ENCODE results near the gene DNAJC11.

Gene DNAJC11

DNA sequence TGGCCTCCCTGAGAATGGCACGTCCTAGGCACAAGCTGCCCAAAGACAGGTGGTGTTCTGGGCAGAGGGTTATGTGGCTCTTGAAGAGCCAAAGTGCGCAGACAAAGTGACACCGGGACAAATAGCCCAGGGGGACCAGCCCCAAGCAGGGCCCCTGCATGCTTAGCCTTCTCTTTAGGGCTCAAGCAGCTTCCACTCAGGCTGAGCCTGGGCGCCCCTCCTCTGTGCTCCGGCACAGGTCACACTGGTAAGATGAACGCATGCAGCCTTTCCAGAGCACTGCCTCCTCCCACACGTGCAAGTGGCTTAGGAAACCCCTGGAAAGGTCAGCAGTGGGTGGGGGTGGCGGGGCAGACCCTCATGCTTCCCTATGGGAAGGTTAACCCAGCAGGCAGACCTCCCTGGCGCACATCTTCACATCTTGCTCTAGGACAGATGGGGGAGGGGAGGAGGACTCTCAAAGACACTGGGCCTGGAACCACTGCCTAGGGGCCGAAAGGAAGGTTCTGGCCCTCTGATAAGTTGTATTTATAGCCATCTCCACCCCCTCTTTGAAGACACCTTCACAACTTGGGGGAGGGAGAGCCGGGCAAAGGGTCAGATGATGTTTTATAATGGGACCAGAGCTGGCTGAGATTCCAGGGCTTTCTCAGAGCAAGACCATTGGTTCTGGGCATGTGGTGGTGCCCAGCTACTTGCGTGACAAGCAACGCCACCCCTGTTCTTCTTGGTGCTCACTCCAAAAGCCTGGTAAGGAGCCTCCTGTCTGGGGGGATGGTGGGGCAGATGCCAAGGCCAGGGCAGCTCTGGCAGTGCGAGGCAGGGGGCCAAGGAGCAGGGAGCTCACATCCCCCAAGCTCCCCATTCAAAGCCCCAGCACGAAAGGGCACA lies 104.5 kb downstream of the DNAJC11 start:
- FAIRE-seq, result no peak

DNA sequence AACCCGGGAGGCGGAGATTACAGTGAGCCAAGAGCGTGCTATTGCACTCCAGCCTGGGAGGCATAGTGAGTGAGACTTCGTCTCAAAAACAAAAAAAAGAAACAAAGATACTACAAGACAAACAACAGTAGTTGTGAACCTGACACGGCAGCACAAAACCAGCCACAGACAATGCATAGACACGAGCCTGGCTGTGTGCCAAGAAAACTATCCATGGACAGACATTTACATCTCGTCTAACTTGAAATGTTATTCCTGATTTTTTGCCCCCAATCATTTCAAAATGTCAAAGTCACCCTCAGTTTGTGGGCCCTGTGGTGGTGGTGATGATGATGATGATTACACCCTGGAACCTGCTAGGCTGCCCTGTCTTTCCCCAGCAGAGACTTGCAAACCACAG lies 105.3 kb downstream of the DNAJC11 start:
- no peak for FAIRE-seq

DNA sequence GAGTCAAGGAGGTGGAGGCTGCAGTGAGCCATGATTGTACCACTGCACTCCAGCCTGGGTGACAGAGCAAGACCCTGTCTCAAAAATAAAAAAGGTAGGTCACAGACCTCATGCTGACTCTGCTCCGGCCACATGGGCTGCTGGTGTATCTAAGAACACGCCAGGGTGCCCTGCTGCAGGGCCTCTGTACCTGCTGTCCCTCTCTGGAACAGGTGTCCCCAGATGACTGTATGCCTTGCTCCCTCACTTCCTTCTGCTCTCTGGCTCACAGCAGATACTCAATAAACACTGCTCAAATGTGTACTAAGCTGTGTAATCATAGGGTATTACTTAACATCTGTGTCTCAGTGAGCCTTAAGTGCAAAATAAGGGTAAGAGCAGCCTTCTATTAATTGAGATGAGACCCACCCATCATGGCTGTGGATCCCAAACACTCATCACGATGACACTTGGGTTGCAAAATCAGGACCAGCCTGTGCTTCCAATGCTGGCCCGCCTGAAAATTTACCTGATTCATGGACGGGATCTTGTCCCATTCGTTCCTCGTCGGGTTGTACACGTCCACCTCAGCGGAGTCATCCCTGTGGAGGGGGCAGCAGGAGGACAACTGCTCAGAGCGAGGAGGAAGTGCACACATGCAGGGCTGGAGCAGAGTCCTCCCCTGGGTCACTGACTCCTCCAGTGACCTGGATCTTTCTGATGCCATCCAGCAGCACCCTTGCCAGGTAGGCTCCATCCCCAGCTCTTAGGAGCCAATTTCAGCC lies 106.5 kb downstream of the DNAJC11 start:
- FAIRE-seq, result no peak

DNA sequence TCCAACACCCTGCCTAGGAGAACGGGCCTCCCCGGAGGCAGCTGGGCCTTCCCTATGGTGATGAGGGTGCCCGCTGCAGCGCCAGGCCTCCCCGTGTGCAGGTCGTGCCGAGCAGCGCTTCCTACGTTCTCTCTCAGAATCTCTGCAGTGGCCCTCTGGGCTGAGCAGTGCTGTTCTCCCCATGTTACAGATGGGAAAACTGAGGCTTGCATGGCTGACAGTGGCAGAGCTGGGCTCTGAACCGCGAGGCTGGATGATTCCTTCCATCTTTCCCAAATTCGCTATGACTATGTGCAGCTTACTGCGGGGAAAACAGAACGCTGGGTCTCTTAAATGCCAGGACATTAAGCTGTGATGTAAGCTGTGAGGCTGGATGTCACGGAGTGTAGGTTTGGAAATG lies 107.8 kb downstream of the DNAJC11 start:
- no peak for FAIRE-seq

DNA sequence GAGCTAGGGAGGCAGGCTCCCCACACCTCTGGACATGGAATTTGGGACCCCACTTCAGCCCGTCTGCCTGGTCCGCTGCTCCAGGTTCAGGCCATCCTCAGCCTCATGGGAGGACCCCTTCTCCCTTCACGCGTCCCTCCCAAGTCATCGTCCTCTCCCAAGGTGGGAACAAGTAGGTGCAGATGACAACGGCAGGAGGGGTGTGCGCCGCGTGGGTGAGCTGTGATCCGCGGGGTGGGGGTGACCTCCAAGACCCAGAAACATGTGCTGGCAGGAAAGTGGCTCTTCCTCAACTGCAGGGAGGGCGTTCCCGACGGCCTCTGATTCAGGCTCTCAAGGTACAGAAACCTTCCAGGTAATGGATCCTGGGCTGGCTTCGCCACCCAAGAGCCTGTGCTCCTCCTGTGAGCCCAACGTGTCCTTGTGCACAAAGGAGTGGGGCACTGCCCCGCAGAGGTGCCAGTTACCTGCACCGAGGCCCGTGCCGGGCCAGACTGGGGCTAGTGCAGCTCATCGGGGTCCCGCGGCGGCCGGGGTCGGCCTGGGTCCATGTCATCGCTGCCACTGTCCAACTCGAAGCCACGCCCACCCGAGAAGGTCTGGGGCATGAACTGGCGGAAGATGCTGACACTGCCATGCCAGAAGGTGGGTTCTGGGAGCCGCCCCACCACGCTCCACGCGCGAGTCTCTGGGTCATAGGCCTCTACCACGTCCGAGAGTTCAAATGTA lies 108.6 kb downstream of the DNAJC11 start:
- FAIRE-seq, result no peak

DNA sequence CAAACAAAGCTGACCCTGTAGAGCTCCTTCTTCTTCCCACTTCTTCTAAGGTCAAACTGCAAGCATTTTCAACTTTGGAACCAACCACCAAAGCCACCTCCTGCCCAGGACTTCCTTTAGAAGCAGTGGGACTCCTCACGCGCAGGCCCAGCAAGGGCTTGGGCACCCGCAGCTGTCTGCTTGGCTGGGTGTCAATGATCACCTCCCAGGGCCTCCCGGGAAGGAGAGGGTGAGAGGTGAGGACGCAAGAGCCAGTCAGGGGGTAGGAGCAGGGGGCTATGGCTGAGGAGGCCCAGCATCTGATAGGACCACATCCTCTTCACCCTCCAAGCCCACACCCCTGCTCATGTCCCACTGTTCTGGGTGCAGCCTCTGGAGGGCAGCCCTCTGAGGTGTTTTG lies 109.2 kb downstream of the DNAJC11 start:
- FAIRE-seq, result no peak

DNA sequence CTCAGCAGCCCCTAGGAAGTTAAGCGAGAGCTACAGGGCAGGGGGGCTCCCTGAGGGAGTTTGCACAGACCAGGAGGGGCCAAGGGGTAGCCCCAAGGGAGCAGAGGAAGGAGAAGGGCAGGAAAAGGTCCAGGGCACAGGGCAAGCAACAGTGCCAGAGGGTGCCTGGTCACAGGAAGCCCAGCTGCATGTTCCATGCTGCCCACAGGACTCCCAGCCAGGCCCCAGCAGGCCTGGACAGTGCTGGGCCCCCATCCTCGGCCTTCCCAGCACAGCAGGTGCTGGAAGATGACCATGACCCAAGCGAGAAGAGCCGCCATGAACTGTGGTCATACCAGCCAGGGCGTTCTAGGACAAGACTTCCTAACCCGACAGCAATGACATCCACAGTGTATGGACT lies 110.0 kb downstream of the DNAJC11 start:
- no peak for FAIRE-seq

DNA sequence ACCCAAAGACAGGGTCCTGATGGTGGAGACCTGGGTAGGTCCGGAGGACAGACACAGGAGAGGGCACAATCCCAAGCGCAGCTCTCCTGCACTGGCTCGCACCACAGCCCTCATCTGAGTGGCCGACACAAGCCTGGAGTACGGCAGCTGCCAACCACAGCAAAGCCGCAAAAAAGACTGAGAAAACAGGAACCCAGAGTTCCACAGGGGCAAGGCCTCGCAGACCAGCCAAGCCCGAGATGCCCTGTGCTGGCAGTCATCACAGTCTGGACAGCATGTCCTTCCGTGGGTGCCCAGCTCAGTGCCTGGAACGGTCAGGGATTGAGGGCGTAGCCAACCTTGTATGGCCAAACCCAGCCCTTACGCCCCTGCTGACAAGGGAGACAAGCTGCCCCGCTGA lies 110.4 kb downstream of the DNAJC11 start:
- FAIRE-seq, result no peak

DNA sequence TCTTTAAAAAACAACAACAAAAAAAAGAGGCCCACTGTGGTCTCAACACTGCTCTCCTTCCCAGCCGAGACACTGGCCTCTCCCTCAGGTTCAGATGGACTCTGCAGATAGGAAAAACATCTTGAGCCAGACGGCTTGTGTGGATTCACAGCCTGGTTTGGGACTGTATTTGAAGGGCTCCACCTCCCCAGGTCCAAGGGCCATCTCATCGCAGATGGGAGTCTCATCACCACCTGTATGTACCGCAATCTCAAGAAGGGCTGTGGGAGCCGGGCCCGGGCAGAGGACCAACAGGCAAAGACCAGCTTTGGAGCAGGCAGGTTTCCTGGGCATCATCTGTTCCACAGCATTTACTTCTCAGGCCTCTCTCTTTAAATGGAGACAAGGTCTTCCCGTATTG lies 111.6 kb downstream of the DNAJC11 start:
- FAIRE-seq, result no peak

DNA sequence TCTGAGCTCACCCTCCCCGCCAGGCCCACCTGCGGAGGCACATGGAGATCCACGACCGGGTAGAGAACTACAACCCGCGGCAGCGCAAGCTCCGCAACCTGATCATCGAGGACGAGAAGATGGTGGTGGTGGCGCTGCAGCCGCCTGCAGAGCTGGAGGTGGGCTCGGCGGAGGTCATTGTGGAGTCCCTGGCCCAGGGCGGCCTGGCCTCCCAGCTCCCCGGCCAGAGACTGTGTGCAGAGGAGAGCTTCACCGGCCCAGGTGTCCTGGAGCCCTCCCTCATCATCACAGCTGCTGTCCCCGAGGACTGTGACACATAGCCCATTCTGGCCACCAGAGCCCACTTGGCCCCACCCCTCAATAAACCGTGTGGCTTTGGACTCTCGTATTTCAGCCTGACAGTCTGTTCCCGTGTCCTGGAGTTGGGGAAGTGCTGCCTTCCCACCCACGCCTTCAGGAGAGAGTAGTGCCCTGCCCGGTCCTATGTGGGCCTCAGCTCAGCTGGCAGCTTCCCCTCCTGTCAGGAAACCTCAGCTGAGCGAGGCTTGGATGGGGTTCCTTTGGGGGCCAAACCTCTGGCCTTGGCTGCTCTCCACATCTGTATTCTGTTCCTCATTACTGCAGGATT lies 112.6 kb downstream of the DNAJC11 start:
- FAIRE-seq, result no peak

DNA sequence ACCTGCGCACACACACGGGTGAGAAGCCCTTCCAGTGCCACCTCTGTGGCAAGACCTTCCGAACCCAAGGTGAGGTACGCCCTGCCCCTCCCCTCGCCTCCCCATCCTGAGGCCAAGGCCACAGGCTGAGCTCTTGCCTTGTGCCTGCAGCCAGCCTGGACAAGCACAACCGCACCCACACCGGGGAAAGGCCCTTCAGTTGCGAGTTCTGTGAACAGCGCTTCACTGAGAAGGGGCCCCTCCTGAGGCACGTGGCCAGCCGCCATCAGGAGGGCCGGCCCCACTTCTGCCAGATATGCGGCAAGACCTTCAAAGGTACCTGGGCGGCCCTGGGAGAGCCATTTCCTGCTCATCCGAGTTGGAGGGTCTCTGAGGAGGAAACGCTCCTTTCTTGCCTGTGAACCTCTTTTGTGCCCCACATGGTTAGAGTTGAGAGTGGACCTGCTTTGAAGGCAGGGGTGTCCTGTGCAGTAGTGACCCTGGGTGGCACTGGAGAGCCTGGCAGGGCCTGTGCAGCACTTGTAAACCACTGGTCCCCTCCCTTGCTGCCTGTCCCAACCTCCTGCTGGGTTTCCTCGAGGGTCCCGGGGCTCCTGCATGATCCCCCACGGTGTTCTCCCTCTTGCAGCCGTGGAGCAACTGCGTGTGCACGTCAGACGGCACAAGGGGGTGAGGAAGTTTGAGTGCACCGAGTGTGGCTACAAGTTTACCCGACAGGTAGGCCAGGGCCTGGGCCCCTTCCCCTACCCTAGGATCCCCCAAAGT lies 113.3 kb downstream of the DNAJC11 start:
- FAIRE-seq, result no peak

DNA sequence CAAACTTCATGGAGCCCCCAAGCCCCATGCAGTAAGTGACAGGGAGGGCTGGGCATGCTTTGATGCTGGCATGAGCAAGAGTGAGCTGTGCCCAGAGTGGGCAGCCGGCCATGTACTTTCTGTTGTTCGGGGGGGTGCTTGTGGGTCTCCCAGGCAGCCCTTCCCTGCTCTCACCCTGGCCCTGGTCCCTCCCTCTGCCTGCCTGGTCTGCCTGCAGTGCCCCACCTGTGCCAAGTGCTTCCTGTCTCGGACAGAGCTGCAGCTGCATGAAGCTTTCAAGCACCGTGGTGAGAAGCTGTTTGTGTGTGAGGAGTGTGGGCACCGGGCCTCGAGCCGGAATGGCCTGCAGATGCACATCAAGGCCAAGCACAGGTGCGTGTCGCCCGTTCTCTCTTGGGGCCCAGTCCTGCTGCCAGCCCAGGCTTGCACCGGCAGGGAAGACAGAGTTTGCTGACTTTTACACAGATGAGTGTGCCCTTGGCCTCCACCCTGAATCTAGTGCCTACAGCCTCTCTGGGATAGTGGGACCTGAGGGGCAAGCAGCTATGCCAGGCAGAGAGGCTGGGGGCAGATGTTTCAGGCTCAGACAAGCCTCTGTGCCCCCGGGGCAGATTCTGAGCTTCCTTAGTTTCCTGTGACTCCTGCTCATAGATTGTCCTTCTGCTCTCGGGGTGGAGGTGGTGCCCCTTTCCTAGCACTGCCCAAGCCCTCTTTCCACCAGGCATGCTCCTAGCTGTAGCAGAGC lies 114.2 kb downstream of the DNAJC11 start:
- no peak for FAIRE-seq

DNA sequence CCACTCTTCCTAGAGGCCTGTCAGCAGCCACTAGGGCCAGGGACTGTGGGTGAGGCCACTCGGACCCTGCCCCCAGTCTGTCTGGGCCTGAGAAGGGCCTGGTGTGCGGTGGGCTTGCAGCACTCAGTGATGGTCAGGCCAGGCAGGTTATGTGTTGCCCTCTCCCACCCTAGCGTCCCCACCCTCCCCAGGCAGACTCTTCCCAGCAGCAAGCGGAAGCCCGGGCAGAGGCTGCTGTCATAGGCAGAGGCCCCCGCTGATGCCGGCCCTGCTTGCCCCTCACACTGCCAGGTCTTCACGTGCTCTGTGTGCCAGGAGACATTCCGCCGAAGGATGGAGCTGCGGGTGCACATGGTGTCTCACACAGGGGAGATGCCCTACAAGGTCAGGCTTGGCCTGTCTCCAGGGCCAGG lies 115.2 kb downstream of the DNAJC11 start:
- FAIRE-seq, result no peak

DNA sequence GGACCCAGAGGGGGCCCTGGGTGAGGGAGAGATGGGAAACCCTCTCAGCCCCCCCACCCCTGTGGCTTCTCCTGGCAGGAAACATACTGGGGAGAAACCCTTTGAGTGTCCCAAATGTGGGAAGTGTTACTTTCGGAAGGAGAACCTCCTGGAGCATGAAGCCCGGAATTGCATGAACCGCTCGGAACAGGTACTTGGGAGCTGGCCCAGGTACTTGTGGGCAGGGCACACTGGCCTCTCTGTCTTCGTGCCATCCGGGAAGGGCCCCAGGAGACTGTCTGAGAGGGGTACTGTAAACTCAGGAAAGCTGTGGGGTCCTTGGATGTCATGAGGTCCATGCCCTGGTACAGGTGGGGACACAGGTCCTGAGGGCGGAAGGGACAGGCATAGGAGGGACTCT lies 115.8 kb downstream of the DNAJC11 start:
- no peak for FAIRE-seq

DNA sequence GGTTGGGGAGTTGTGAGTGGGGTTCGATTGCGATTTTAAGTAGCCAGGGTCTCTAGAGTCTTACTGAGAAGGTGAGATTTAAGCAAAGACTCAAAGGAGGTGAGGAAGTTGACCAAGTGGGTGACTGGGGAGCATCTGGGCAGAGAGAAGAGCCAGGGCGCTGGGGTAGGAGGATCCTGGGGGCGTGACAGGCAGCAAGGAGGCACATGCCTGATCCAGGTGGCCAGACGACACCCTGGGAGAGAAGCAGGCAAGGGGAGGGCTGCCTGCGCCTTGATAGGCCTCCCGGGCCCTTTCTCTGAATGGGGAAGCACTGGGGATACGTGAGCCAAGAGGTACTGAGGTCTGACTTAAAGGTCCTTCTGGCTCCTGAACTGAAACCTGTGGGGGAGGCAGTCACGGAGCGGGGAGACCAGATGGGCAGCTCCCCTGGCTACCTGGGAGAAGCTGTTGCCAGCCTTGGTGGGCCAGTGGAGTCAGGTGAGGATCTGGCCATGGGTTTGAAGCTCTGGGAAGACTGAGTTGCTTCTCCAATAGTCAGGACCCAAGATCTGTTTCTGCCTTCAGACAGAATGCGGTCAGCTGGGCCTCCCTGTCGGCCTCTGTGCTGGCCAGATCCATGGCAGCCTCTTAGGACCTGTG lies 116.4 kb downstream of the DNAJC11 start:
- FAIRE-seq, result no peak

Measured in A204.1 (cell line).